GM18499 (cell line): ENCODE measurements around the gene CDHR5.

ENCODE experiments used
- ATAC-seq: cut with Tn5 transposase; IDR thresholded peaks from one replicate; pipeline ENCODE4 v1.9.1; 2021; ENCODE audit warnings: moderate number of reproducible peaks; ENCODE audit not compliant: insufficient read depth, unreplicated experiment

Gene CDHR5

DNA sequence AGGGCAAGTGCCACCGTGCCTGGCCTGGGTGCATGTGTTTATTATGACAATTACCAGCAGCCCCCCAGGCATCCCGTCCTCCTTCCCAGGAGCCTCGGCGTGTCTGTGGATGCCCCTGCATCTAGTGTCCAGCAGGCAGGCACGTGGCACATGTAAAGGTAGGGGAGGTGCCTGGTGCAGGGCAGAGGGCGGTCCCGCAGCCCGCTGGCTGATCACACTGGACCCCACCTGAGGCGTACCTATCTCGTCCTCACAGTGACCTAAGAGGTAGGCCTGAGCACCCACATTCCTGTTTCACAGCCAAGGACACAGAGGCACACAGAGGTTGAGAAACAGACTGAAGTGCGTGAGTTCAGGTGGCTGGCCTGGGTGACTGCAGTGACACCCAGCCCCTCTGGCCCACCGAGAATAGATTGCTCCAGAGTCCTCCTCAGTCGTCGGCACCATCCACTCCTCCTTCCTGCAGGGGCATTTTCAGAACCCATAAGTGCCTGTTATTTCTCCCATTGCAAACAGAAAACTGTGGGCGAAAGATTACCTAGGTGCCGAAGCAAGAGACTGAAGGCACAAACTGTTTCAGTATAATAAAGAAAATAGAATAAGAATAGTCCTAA is 51.5 kb downstream of the CDHR5 start:
- no peak for ATAC-seq

GRCh38 chr11:571802-572185 is 53.0 kb downstream of the CDHR5 start:
- ATAC-seq, result no peak

DNA sequence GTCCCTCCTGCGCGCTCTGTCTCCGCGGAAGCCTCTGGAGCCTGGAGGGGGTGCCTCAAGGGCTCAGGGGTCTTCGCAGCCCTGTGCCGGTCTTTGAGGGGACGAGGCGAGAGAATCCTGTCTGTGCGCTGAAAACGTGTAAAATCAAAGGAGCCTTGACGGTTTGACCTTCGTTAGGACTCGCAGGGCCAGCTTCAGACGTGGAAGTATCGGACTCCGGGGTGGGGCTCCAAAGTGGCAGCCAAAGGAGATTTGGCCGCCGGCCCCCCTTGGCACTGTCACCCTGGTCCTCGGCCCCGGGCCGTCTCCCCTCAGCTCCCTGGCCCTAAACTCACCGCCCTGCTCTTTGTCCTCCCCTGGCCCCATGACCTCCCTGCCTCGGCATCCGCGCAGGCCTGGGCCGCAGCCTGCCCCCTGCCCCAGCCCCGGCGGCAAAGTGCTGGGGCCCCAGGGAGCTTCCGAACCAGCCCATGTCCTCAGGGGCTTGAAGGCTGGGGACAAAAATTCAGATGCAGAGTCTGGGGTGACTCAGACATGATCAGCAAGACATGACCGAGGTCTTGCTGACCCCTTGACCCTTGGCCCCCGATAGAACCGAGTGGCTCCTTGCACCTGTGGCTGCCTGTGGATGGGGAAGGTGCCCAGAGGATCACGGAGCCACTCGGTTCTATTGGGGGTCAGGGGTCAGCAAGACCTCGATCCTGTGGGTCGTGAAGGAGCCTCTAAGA is 55.4 kb downstream of the CDHR5 start:
- no peak for ATAC-seq

DNA sequence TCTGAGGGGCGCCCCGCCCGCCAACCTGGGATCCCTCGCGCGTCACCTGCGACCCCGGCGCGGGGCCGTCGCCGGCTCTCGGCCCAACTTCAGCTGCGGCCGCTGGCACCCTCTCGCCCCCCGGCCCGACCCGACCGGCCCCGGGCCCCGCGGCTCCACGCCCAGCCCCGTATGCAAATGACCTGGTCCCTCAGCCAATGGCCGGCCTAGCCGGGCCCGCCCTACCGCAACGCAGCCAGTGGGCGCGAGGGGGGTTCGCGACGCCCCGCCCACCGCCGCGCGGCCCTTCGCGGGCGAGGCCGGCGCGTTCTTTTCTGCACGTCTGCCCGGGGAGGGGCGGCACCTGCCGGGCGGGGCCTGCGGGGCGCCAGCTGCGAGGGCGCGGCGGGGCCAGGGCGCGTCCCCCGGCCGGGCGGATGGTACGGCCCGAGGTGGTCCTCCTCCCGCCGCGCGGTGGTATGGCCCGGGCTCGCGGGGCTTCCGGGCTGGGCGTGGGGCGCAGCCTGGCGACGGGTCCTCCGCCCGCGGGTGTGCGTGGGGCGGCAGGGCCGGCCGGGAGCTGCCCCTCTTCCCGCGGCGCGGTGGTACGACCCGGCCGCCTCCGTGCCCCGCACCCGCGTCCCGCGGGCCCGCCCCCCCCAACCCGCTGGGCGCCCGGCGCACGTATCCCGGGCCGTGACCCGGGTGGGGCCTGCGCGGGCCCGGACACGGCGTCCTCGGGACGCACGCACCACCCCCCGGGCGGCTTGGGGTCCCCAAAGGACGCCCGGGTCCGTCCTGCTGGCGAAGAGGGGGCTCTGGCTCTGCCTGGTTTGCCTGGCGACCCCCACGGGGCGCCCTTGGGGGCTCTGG is 56.2 kb downstream of the CDHR5 start:
- ATAC-seq, result peak; percentile 70

DNA sequence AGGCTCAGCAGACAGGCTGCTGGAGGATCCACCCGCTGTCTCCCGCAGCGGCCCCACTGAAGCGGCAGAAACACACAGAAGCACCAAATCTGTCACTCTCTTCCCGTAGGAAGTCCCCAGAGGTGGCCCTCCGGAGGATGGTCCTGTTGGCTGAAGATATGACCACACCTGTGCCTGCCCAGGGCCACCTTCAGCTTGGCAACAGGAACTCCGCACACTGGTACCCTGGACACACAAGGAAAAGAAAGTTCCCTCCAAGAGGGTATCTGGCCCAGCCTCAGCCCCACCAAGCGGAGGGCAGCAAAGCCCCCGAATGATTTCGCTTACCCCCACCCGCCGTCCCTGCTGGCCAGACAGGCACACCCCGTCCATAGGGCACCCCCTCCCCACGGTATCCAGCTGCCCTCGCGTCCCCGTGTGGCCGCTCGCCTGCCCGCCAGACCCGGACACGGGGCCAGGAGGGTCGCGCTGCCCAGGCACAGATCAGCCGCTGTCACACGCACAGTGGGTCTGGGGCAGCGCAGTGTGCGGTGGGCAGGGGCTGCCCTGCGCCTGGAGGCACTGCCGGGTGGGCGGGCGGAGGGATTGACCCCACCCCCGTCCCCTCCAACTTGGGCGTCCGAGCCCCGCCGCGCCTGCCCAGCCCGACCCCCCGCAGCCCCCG is 57.0 kb downstream of the CDHR5 start:
- no peak for ATAC-seq

DNA sequence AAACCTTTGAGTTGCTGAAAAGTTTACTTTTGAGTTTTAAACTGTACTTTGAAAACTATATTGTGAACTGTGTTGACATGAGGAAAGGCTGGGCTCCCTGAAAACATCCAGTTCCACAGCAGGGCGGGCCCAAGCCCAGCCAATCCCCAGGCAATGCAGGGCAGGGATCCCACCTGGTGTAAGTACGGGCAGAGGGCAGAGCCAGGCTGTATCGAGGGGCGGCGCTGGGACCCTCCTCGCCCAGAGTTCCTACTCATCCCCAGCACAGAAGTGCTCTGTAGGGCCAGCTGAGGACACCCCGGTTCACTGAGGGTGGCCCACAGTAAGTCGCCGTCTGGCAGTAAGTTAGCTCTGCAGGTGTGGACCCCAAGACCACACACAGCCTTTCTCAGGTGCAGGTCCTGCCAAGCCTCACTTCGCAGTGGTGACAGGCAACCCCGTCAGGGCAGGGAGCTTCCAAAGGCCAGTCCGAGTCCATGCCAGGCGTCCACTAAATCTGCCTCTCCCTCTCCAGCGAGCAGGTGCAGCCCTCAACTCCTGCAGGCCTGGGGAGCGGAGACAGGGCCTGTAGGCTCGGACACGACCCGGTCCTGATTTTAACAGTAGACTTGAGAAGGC is 57.6 kb downstream of the CDHR5 start:
- no peak for ATAC-seq
